A549 (cell line): ENCODE results near the gene ZFHX3. TPM values are rescaled to one million over a fixed set of nuclear protein-coding genes. Genes with fewer than 3 reads are reported as not detected.

ENCODE experiments used
- ATAC-seq, 2 experiments: fragments of 200-7000 bp in 1 of 2; fragments of >200 bp in 1 of 2; cut with Nextera tagmentation in 1 of 2; cut with Tn5 transposase in 1 of 2; 3 replicates each; pipeline versions ENCODE4 v1.8.0 to v1.9.1; 2018 to 2020; ENCODE audit warnings: mild to moderate bottlenecking in 1 of 2, moderate library complexity in 1 of 2
- CTCF ChIA-PET: fragments of 300-600 bp; sonication (Branson Sonifier 250); formaldehyde crosslinking; extraction: SDS; loops from one replicate; lab custom pipeline; 2021; ENCODE audit warnings: antibody characterized with exemption, inconsistent platforms; lab: Yijun Ruan, JAX
- POLR2A ChIA-PET: fragments of 350-600 bp; formaldehyde crosslinking; extraction: SDS; loops from one replicate; lab custom pipeline; 2021; ENCODE audit warnings: antibody characterized with exemption, inconsistent platforms; lab: Yijun Ruan, JAX
- DNase-seq, 2 experiments: peaks; one replicate each; pipeline versions ENCODE4 v3.0.0 to v3.0.0-alpha.2; 2011 to 2016; ENCODE audit warnings: low read depth in 1 of 2, low spot score in 1 of 2
- FAIRE-seq: peaks from 2 replicates; lab custom pipeline; 2011; peaks lifted over from hg19 to GRCh38; lab: Jason Lieb, UNC
- H3K27ac ChIP-seq, 2 experiments: fragments of >200 bp; sonication (Bioruptor Twin); formaldehyde crosslinking; 3 replicates each; pipeline ENCODE4 v1.5.1; 2016 to 2017
- H3K4me1 ChIP-seq: fragments of >200 bp; sonication (Bioruptor Twin); formaldehyde crosslinking; 3 replicates; pipeline ENCODE4 v1.6.1; 2016
- H3K4me2 ChIP-seq: fragments of >200 bp; sonication (Bioruptor Twin); formaldehyde crosslinking; 3 replicates; pipeline ENCODE4 v1.6.1; 2016
- H3K4me3 ChIP-seq: fragments of >200 bp; sonication (Bioruptor Twin); formaldehyde crosslinking; 3 replicates; pipeline ENCODE4 v1.5.1; 2016
- H3K9me3 ChIP-seq: fragments of >200 bp; sonication (Bioruptor Twin); formaldehyde crosslinking; 3 replicates; pipeline ENCODE4 v1.6.1; 2016
- BHLHE40 ChIP-seq: IDR thresholded peaks from 2 replicates; pipeline ENCODE4 v1.6.1; 2012; ENCODE audit warnings: low read depth, low read length, inconsistent platforms
- CBX2 ChIP-seq: fragments of 200-600 bp; sonication (generic); IDR thresholded peaks from 2 replicates; pipeline ENCODE4 v1.6.1; 2016; ENCODE audit warnings: low read depth, mild to moderate bottlenecking, borderline replicate concordance
- CEBPB ChIP-seq, 2 experiments: fragments of >200 bp in 1 of 2; sonication (Bioruptor Twin) in 1 of 2; formaldehyde crosslinking in 1 of 2; IDR thresholded peaks; 2 replicates each; pipeline ENCODE4 v1.6.1; 2012 to 2016
- CHD2 ChIP-seq: fragments of 150-350 bp; IDR thresholded peaks from 2 replicates; pipeline ENCODE4 v1.6.1; 2014; ENCODE audit warnings: low read length; ENCODE audit not compliant: partially characterized antibody
- CHD4 ChIP-seq: fragments of 200-600 bp; sonication (generic); IDR thresholded peaks from 2 replicates; pipeline ENCODE4 v1.6.1; 2016; ENCODE audit warnings: antibody characterized with exemption, mild to moderate bottlenecking, borderline replicate concordance
- EHMT2 ChIP-seq: fragments of 200-600 bp; sonication (generic); IDR thresholded peaks from 2 replicates; pipeline ENCODE4 v1.6.1; 2016; ENCODE audit warnings: antibody characterized with exemption, low read depth, mild to moderate bottlenecking, moderate library complexity
- ESRRA ChIP-seq: fragments of 150-350 bp; IDR thresholded peaks from 2 replicates; pipeline ENCODE4 v1.6.1; 2014; ENCODE audit warnings: mild to moderate bottlenecking, low read length, borderline replicate concordance
- FOSB ChIP-seq: fragments of 250-450 bp; sonication (Bioruptor Pico); IDR thresholded peaks from 2 replicates; pipeline ENCODE4 v1.5.0; 2020; ENCODE audit warnings: mild to moderate bottlenecking, moderate library complexity
- FOXS1 ChIP-seq: fragments of 250-450 bp; sonication (Bioruptor Pico); IDR thresholded peaks from 2 replicates; pipeline ENCODE4 v1.5.0; 2020; ENCODE audit warnings: mild to moderate bottlenecking, moderate library complexity
- GATA3 ChIP-seq: IDR thresholded peaks from 2 replicates; pipeline ENCODE4 v1.6.1; 2012; ENCODE audit warnings: borderline replicate concordance
- HEYL ChIP-seq: fragments of 250-450 bp; sonication (Bioruptor Pico); IDR thresholded peaks from 2 replicates; pipeline ENCODE4 v1.8.0; 2021; ENCODE audit warnings: mild to moderate bottlenecking, moderate library complexity
- HOXB13 ChIP-seq: fragments of 250-450 bp; sonication (Bioruptor Pico); IDR thresholded peaks from 2 replicates; pipeline ENCODE4 v1.5.0; 2020; ENCODE audit warnings: low read depth, mild to moderate bottlenecking, moderate library complexity
- JUN ChIP-seq, 2 experiments: fragments of >200 bp; sonication (Bioruptor Twin); formaldehyde crosslinking; IDR thresholded peaks; 2 replicates in 1 of 2; 3 replicates in 1 of 2; pipeline ENCODE4 v1.6.1; 2016 to 2017
- KDM5A ChIP-seq: fragments of 200-600 bp; sonication (generic); IDR thresholded peaks from 2 replicates; pipeline ENCODE4 v1.6.1; 2016; ENCODE audit warnings: antibody characterized with exemption, mild to moderate bottlenecking
- MAFK ChIP-seq: fragments of 450-650 bp; IDR thresholded peaks from 2 replicates; pipeline ENCODE4 v1.6.1; 2014; ENCODE audit not compliant: partially characterized antibody
- MYC ChIP-seq: IDR thresholded peaks from 2 replicates; pipeline ENCODE4 v1.6.1; 2012; ENCODE audit warnings: mild to moderate bottlenecking, inconsistent platforms, low read length, improper control_type of control experiment, borderline replicate concordance
- POLR2A ChIP-seq: IDR thresholded peaks from 2 replicates; pipeline ENCODE4 v1.6.1; 2012; ENCODE audit warnings: mild to moderate bottlenecking, low read length
- RAD21 ChIP-seq, 2 experiments: fragments of >200 bp in 1 of 2; sonication (Bioruptor Twin) in 1 of 2; formaldehyde crosslinking in 1 of 2; IDR thresholded peaks in 1 of 2; conservative IDR thresholded peaks in 1 of 2; 2 replicates in 1 of 2; 3 replicates in 1 of 2; pipeline ENCODE4 v1.6.1; 2012 to 2018; ENCODE audit warnings: inconsistent platforms in 1 of 2
- RFX5 ChIP-seq: fragments of 450-650 bp; IDR thresholded peaks from 2 replicates; pipeline ENCODE4 v1.7.1; 2014; ENCODE audit warnings: antibody characterized with exemption, mild to moderate bottlenecking, moderate library complexity
- RNF2 ChIP-seq: fragments of 200-600 bp; sonication (generic); IDR thresholded peaks from 2 replicates; pipeline ENCODE4 v1.6.1; 2016; ENCODE audit warnings: low read depth, mild to moderate bottlenecking, antibody characterized with exemption, moderate library complexity, borderline replicate concordance
- TFCP2L1 ChIP-seq: fragments of 250-450 bp; sonication (Bioruptor Pico); IDR thresholded peaks from 2 replicates; pipeline ENCODE4 v1.5.0; 2021; ENCODE audit warnings: mild to moderate bottlenecking
- ZFP36 ChIP-seq: fragments of 450-650 bp; IDR thresholded peaks from 2 replicates; pipeline ENCODE4 v1.6.1; 2014; ENCODE audit warnings: borderline replicate concordance; ENCODE audit not compliant: partially characterized antibody
- WGBS: methylation state at CpG from one replicate; pipeline ENCODE4 v1.1.6; 2017; ENCODE audit errors: missing lambda C conversion rate; 5-methylcytosine and 5-hydroxymethylcytosine counted together
- polyA plus RNA-seq, 4 experiments: library from polyadenylated mRNA; depleted of rRNA in 3 of 4; stranded (reverse); fragments of >200 nt; fragmentation: RNase III in 1 of 4; extraction: RNeasy Plus Mini Kit Qiagen cat#74134 plus additional on column Dnase treatment in 1 of 4; gene quantifications; 2 replicates in 3 of 4; 3 replicates in 1 of 4; pipeline ENCODE4 v1.2.3, GENCODE V29; 2011 to 2017
- TF ChIP-seq, protein P1 (sequence below): IDR thresholded peaks from 2 replicates; pipeline ENCODE4 v1.6.1; 2012
- TF ChIP-seq, protein P2 (sequence below): fragments of 250-450 bp; sonication (Bioruptor Pico); IDR thresholded peaks from 2 replicates; pipeline ENCODE4 v1.5.0; 2021; ENCODE audit warnings: mild to moderate bottlenecking, moderate library complexity, borderline replicate concordance
- TF ChIP-seq, protein P3 (sequence below): fragments of >200 bp; sonication (Bioruptor Twin); formaldehyde crosslinking; IDR thresholded peaks from 3 replicates; pipeline ENCODE4 v1.5.1; 2016
- TF ChIP-seq, protein P4 (sequence below): fragments of >200 bp; sonication (Bioruptor Twin); formaldehyde crosslinking; IDR thresholded peaks from 3 replicates; pipeline ENCODE4 v1.6.1; 2016
- TF ChIP-seq, protein P5 (sequence below): fragments of 200-600 bp; sonication (generic); IDR thresholded peaks from 2 replicates; pipeline ENCODE4 v1.6.1; 2016; ENCODE audit warnings: antibody characterized with exemption, mild to moderate bottlenecking, moderate library complexity

ZFHX3 gene
- polyA plus RNA-seq, 2 of the 4 experiments (the other 2 are of a cell fraction) = 3.9 to 6.5 TPM

DNA sequence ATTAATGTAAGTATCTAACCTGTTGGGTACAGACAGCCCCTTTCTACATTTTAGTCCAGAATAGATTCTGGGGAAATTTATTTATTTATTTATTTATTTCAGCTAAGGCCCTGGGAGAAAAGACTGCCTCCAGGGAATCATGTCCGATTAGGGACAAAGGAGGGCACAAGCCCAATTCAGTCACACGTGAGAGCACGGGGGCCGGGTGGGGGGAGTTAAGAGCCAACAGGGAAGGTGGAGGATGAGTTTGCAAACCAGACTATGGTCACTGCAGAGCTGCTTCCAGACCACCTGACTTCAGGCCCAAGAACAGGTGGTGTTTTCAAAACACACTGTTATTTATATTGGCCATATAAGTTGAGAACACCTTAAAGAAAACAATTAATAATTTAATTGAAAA is 1.6 kb upstream of the ZFHX3 start:
- ATAC-seq (no peak), DNase-seq (no peak), FAIRE-seq (no peak)
- peak overlapping the region; percentile 96 for H3K4me2 ChIP-seq
- H3K27ac ChIP-seq = peak overlapping the region; percentile 99
- ChIA-PET POLR2A (no interaction called here), CTCF (interaction anchor here (1.1 to 2.5 kb wide), 4 partner anchors 12 to 217 kb away, joined by 3 to 10 read pairs (median 5); no protein-coding TSS in a partner anchor)
- WGBS = 48% methylated on average over 4 of the region's 4 CpGs
- no peak for TF ChIP-seq FOXS1 (CRISPR knock-in tag)
- TF ChIP-seq GATA3 = no peak
- TF ChIP-seq ZFP36 = no peak
- TF ChIP-seq RNF2 = no peak
- no peak for TF ChIP-seq CHD4
- TF ChIP-seq HEYL (CRISPR knock-in tag) = no peak
- no peak for TF ChIP-seq CBX2
- TF ChIP-seq, protein P1, sequence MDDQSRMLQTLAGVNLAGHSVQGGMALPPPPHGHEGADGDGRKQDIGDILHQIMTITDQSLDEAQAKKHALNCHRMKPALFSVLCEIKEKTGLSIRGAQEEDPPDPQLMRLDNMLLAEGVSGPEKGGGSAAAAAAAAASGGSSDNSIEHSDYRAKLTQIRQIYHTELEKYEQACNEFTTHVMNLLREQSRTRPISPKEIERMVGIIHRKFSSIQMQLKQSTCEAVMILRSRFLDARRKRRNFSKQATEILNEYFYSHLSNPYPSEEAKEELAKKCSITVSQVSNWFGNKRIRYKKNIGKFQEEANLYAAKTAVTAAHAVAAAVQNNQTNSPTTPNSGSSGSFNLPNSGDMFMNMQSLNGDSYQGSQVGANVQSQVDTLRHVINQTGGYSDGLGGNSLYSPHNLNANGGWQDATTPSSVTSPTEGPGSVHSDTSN = no peak
- TF ChIP-seq, protein P2, sequence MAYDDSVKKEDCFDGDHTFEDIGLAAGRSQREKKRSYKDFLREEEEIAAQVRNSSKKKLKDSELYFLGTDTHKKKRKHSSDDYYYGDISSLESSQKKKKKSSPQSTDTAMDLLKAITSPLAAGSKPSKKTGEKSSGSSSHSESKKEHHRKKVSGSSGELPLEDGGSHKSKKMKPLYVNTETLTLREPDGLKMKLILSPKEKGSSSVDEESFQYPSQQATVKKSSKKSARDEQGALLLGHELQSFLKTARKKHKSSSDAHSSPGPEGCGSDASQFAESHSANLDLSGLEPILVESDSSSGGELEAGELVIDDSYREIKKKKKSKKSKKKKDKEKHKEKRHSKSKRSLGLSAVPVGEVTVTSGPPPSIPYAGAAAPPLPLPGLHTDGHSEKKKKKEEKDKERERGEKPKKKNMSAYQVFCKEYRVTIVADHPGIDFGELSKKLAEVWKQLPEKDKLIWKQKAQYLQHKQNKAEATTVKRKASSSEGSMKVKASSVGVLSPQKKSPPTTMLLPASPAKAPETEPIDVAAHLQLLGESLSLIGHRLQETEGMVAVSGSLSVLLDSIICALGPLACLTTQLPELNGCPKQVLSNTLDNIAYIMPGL = no peak
- TF ChIP-seq EHMT2 = no peak
- TF ChIP-seq POLR2A = no peak
- no peak for TF ChIP-seq MYC
- no peak for TF ChIP-seq TFCP2L1 (CRISPR knock-in tag)
- no peak for TF ChIP-seq CEBPB (IDR thresholded peaks at IDR 0.05)
- no peak for TF ChIP-seq RAD21 (conservative IDR thresholded peaks at IDR 0.05 in 1 of 2, IDR thresholded peaks at IDR 0.05 in 1 of 2)
- TF ChIP-seq KDM5A = no peak
- no peak for TF ChIP-seq BHLHE40
- peak overlapping the region; percentile 72; the same call in 2 of the 3 replicates for H3K4me3 ChIP-seq
- H3K4me1 ChIP-seq = peaks cover 79% of the 10 kb centered on the region
- H3K9me3 ChIP-seq = no peaks in the 10 kb centered on the region

DNA sequence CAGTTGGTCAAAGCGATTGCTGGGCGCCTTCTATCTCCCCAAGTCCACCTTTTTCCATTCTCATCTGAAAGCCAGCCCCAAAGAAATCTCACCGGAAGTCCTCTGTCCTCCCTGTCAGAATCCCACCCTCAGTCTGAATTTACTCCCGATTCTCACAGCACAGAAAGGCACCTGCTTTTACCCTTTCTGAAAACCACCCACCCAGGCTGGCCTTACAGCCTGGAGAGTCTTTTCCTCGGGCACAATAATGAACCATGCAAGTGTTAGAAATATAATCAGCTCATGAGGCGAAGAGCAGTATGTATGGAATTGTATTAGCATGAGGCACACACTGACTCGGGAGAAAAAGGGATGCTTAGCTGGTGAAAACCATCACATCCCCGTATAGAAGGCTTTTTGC is 1.2 kb upstream of the ZFHX3 start:
- Histone ChIP-seq H3K4me3 (peak overlapping the region; percentile 72), H3K9me3 (no peaks in the 10 kb centered on the region), H3K4me2 (peak overlapping the region; percentile 96), H3K27ac (peak overlapping the region; percentile 99), H3K4me1 (peaks cover 82% of the 10 kb centered on the region)
- FAIRE-seq = no peak
- no peak for ATAC-seq
- ChIA-PET POLR2A (interaction anchor here (0.6 kb wide), 1 partner anchor 128 kb away, joined by 7 read pairs; no protein-coding TSS in a partner anchor), CTCF (interaction anchor here (1.1 to 2.5 kb wide), 3 partner anchors 12 to 217 kb away, joined by 3 to 10 read pairs (median 4); no protein-coding TSS in a partner anchor)
- DNase-seq = no peak
- 42% methylated on average over 8 of the region's 8 CpGs for WGBS
- no peak for TF ChIP-seq RFX5
- no peak for TF ChIP-seq HOXB13
- TF ChIP-seq ESRRA = no peak
- TF ChIP-seq FOSB (CRISPR knock-in tag) = no peak
- TF ChIP-seq, protein P3, sequence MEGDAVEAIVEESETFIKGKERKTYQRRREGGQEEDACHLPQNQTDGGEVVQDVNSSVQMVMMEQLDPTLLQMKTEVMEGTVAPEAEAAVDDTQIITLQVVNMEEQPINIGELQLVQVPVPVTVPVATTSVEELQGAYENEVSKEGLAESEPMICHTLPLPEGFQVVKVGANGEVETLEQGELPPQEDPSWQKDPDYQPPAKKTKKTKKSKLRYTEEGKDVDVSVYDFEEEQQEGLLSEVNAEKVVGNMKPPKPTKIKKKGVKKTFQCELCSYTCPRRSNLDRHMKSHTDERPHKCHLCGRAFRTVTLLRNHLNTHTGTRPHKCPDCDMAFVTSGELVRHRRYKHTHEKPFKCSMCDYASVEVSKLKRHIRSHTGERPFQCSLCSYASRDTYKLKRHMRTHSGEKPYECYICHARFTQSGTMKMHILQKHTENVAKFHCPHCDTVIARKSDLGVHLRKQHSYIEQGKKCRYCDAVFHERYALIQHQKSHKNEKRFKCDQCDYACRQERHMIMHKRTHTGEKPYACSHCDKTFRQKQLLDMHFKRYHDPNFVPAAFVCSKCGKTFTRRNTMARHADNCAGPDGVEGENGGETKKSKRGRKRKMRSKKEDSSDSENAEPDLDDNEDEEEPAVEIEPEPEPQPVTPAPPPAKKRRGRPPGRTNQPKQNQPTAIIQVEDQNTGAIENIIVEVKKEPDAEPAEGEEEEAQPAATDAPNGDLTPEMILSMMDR = no peak
- TF ChIP-seq, protein P4, sequence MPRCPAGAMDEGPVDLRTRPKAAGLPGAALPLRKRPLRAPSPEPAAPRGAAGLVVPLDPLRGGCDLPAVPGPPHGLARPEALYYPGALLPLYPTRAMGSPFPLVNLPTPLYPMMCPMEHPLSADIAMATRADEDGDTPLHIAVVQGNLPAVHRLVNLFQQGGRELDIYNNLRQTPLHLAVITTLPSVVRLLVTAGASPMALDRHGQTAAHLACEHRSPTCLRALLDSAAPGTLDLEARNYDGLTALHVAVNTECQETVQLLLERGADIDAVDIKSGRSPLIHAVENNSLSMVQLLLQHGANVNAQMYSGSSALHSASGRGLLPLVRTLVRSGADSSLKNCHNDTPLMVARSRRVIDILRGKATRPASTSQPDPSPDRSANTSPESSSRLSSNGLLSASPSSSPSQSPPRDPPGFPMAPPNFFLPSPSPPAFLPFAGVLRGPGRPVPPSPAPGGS = no peak
- no peak for TF ChIP-seq MAFK
- no peak for TF ChIP-seq JUN (IDR thresholded peaks at IDR 0.05)
- TF ChIP-seq, protein P2 = no peak
- TF ChIP-seq CHD2 = no peak
- TF ChIP-seq, protein P5, sequence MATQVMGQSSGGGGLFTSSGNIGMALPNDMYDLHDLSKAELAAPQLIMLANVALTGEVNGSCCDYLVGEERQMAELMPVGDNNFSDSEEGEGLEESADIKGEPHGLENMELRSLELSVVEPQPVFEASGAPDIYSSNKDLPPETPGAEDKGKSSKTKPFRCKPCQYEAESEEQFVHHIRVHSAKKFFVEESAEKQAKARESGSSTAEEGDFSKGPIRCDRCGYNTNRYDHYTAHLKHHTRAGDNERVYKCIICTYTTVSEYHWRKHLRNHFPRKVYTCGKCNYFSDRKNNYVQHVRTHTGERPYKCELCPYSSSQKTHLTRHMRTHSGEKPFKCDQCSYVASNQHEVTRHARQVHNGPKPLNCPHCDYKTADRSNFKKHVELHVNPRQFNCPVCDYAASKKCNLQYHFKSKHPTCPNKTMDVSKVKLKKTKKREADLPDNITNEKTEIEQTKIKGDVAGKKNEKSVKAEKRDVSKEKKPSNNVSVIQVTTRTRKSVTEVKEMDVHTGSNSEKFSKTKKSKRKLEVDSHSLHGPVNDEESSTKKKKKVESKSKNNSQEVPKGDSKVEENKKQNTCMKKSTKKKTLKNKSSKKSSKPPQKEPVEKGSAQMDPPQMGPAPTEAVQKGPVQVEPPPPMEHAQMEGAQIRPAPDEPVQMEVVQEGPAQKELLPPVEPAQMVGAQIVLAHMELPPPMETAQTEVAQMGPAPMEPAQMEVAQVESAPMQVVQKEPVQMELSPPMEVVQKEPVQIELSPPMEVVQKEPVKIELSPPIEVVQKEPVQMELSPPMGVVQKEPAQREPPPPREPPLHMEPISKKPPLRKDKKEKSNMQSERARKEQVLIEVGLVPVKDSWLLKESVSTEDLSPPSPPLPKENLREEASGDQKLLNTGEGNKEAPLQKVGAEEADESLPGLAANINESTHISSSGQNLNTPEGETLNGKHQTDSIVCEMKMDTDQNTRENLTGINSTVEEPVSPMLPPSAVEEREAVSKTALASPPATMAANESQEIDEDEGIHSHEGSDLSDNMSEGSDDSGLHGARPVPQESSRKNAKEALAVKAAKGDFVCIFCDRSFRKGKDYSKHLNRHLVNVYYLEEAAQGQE = no peak
- no peak for TF ChIP-seq POLR2A
